Upper lobe of right lung (tissue), 1 donor: ENCODE data around the gene GAPVD1. TPM values are rescaled to one million over a fixed set of nuclear protein-coding genes. Genes with fewer than 3 reads are reported as not detected.
A peak's percentile ranks its signal among the peaks of the same experiment; 100 is the strongest.

Experiments
- ATAC-seq: fragments of 200-7000 bp; cut with Tn5 transposase; one replicate; pipeline ENCODE4 v1.9.1; 2020; ENCODE audit warnings: mild to moderate bottlenecking, moderate library complexity
- DNase-seq: peaks from one replicate; pipeline ENCODE4 v3.0.0-alpha.2; 2020
- H3K27ac ChIP-seq: fragments of 200-600 bp; one replicate; pipeline ENCODE4 v1.8.0; 2022
- H3K27me3 ChIP-seq: fragments of 200-600 bp; one replicate; pipeline ENCODE4 v1.8.0; 2022; ENCODE audit warnings: mild to moderate bottlenecking
- H3K36me3 ChIP-seq: fragments of 200-600 bp; one replicate; pipeline ENCODE4 v1.8.0; 2022
- H3K4me1 ChIP-seq: fragments of 200-600 bp; one replicate; pipeline ENCODE4 v1.8.0; 2022
- H3K4me3 ChIP-seq: fragments of 200-600 bp; one replicate; pipeline ENCODE4 v1.8.0; 2022; ENCODE audit warnings: mild to moderate bottlenecking
- H3K9me3 ChIP-seq: fragments of 200-600 bp; one replicate; pipeline ENCODE4 v1.8.0; 2022
- intact Hi-C: fragments of 100-400 bp; cut with DNase I; formaldehyde crosslinking; loops from one replicate; pipeline ENCODE4 v1.11.0; 2022
- total RNA-seq: library from RNA; stranded (reverse); fragmentation: NEBNext Ultra II Directional; extraction: Animal tissue kit (Norgen Biotek cat#: 25700); gene quantifications from one replicate; pipeline ENCODE4 v1.2.1, GENCODE V29; 2021
- TF ChIP-seq, protein P1 (sequence below): fragments of 200-600 bp; IDR thresholded peaks from one replicate; pipeline ENCODE4 v1.8.0; 2022; ENCODE audit warnings: antibody characterized with exemption
- donor health status: DM: no; HTN: yes; CAD: no; lungs with severe emphysema.

Gene GAPVD1
- total RNA-seq, 1 donor from 2014 or later: 68.9 TPM

DNA sequence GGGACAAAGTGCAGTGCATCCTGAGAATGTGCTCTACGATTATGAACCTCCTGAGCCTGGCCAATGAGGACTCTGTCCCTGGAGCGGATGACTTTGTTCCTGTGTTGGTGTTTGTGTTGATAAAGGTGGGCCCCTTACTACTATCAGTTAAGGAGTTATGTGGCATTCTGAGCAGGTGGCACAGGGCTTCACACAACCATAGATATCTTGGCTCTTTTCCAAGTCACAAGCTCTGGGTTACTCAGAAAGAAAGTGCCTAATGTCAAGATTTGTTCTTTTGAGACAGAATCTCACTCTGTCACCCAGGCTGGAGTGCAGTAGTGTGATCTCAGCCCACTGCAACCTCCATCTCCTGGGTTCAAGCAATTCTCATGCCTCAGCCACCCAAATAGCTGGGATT, 99.0 kb downstream of the GAPVD1 start:
- DNase-seq (no peak), ATAC-seq (no peak)
- no peak overlapping the region for H3K4me3 ChIP-seq
- H3K36me3 ChIP-seq: peaks cover 96% of the 10 kb centered on the region
- TF ChIP-seq, protein P1, sequence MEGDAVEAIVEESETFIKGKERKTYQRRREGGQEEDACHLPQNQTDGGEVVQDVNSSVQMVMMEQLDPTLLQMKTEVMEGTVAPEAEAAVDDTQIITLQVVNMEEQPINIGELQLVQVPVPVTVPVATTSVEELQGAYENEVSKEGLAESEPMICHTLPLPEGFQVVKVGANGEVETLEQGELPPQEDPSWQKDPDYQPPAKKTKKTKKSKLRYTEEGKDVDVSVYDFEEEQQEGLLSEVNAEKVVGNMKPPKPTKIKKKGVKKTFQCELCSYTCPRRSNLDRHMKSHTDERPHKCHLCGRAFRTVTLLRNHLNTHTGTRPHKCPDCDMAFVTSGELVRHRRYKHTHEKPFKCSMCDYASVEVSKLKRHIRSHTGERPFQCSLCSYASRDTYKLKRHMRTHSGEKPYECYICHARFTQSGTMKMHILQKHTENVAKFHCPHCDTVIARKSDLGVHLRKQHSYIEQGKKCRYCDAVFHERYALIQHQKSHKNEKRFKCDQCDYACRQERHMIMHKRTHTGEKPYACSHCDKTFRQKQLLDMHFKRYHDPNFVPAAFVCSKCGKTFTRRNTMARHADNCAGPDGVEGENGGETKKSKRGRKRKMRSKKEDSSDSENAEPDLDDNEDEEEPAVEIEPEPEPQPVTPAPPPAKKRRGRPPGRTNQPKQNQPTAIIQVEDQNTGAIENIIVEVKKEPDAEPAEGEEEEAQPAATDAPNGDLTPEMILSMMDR: no peak
- no peaks in the 10 kb centered on the region for H3K4me1 ChIP-seq
- no peaks in the 10 kb centered on the region for H3K9me3 ChIP-seq
- no peak overlapping the region for H3K27ac ChIP-seq
- no peaks in the 10 kb centered on the region for H3K27me3 ChIP-seq
- intact Hi-C loops: no loop called here

DNA sequence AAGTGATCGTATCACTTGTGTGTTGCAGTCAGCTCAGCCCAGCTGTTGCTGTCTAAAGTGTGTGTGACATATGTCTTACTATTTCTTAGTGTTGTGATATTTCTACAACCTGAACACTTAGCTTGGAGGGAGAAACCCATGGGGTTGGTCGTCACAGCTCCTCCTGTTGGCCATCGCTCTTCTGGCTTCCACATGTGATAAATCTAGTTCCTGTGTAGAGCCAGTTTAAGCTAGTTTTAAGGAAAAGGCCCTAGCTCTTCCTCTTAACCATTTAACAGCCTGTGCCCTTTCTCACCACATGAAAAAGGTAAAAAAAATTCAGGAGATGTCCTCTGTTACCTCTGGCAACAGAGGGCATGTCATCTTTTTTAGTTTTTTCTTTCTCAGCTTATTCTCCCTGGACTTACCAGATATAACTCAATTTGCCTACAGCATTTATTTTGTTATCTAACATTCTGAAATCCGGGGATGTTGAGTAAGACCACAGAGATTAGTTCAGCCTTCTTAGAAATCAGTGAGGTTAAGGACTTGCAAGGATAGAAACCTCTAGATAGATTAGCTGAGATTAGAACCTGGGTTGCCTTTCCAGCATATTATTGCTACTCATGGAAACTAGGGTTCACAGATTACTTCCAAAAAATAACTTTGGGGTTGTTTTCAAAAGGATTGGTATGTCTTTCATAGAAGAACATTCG, 100.4 kb downstream of the GAPVD1 start:
- intact Hi-C loops: no loop called here
- Histone ChIP-seq H3K27ac (no peak overlapping the region), H3K27me3 (no peaks in the 10 kb centered on the region), H3K36me3 (peaks cover 82% of the 10 kb centered on the region), H3K4me1 (no peaks in the 10 kb centered on the region), H3K4me3 (no peak overlapping the region), H3K9me3 (no peaks in the 10 kb centered on the region)
- TF ChIP-seq, protein P1: no peak
- peak; percentile 64 for ATAC-seq
- no peak for DNase-seq

GRCh38 chr9:125366676-125367075, 105.0 kb downstream of the GAPVD1 start:
- Histone ChIP-seq H3K36me3 (peaks cover 36% of the 10 kb centered on the region), H3K4me3 (no peak overlapping the region), H3K4me1 (no peaks in the 10 kb centered on the region), H3K9me3 (no peaks in the 10 kb centered on the region), H3K27ac (no peak overlapping the region), H3K27me3 (no peaks in the 10 kb centered on the region)
- TF ChIP-seq, protein P1: no peak
- DNase-seq: no peak
- peak; percentile 66 for ATAC-seq
- intact Hi-C loops: no loop called here

DNA sequence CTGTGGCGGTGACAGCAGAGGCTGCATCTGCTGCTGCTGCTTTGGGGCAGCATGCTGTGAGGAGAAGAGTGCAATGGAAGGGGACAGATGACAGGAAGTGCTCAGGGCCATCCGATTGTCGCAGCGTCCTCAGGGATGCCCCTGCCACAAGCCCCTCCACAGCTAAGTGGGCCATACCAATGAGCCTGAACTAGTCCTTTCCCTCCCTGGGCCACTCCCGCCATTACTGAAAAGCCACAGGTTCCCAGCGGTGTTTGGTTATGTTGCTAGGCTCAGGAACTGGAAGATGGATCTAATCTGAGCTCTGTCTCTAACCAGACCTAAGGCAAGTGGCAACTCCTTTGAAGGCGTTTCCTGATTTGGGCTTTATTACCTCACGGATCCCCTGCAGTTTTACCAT, 109.2 kb downstream of the GAPVD1 start:
- ATAC-seq: no peak
- TF ChIP-seq, protein P1: no peak
- no peaks in the 10 kb centered on the region for H3K36me3 ChIP-seq
- intact Hi-C loops: no loop called here
- H3K4me1 ChIP-seq: peaks cover 10% of the 10 kb centered on the region
- no peak overlapping the region for H3K27ac ChIP-seq
- no peaks in the 10 kb centered on the region for H3K9me3 ChIP-seq
- H3K27me3 ChIP-seq: no peaks in the 10 kb centered on the region
- H3K4me3 ChIP-seq: no peak overlapping the region
- DNase-seq: no peak

GRCh38 chr9:125372441-125373226, 111.0 kb downstream of the GAPVD1 start:
- intact Hi-C loops: no loop called here
- ATAC-seq (no peak), DNase-seq (no peak)
- H3K4me1 ChIP-seq: peaks cover 10% of the 10 kb centered on the region
- H3K36me3 ChIP-seq: no peaks in the 10 kb centered on the region
- H3K27ac ChIP-seq: no peak overlapping the region
- H3K9me3 ChIP-seq: no peaks in the 10 kb centered on the region
- H3K27me3 ChIP-seq: peaks cover 9% of the 10 kb centered on the region
- H3K4me3 ChIP-seq: no peak overlapping the region
- TF ChIP-seq, protein P1: no peak
